ENCODE results near the gene FAM221B.

FAM221B gene

GRCh38 chr9:35792826-35793225, 35.7 kb downstream of the FAM221B start:
- peaks cover 19% of the 10 kb centered on the region for H3K4me1 Mint-ChIP-seq
- no peaks in the 10 kb centered on the region for H3K9me3 Mint-ChIP-seq
- H3K36me3 Mint-ChIP-seq = peaks cover 19% of the 10 kb centered on the region
- peak overlapping the region; percentile 9 for H3K27ac Mint-ChIP-seq
- H3K4me3 Mint-ChIP-seq = no peak overlapping the region
- DNase-seq (ENCODE audit: low spot score in 2 of 2) (no peak), ATAC-seq (no peak)

GRCh38 chr9:35792024-35792813, 36.3 kb downstream of the FAM221B start:
- H3K27ac Mint-ChIP-seq = no peak overlapping the region
- H3K4me1 Mint-ChIP-seq = peaks cover 17% of the 10 kb centered on the region
- no peaks in the 10 kb centered on the region for H3K9me3 Mint-ChIP-seq
- no peak for ATAC-seq
- H3K36me3 Mint-ChIP-seq = peaks cover 25% of the 10 kb centered on the region
- DNase-seq (ENCODE audit: low spot score in 2 of 2) = no peak
- no peak overlapping the region for H3K4me3 Mint-ChIP-seq

GRCh38 chr9:35791297-35791921, 37.1 kb downstream of the FAM221B start, which contains the start of gene NPR2:
NPR2 (plus strand) TSS chr9:35791591; CDS start chr9:35792409, 818 bp downstream.
- H3K4me3 Mint-ChIP-seq = no peak within 1 kb of the TSS
- DNase-seq (ENCODE audit: low spot score in 2 of 2) = no peak
- peak within 1 kb of the TSS; percentile 62 for H3K27ac Mint-ChIP-seq
- no peaks in the 10 kb centered on the region for H3K9me3 Mint-ChIP-seq
- peaks cover 12% of the 10 kb centered on the region for H3K4me1 Mint-ChIP-seq
- no peak for ATAC-seq
- H3K36me3 Mint-ChIP-seq = peaks cover 33% of the 10 kb centered on the region

GRCh38 chr9:35790385-35791296, 37.9 kb downstream of the FAM221B start:
- DNase-seq (ENCODE audit: low spot score in 2 of 2) = peak; percentile 33 to 68

GRCh38 chr9:35790025-35790384, 38.5 kb downstream of the FAM221B start:
- DNase-seq (ENCODE audit: low spot score in 2 of 2) = no peak
- Mint-ChIP-seq H3K9me3 (no peaks in the 10 kb centered on the region), H3K36me3 (peaks cover 42% of the 10 kb centered on the region), H3K4me1 (peaks cover 12% of the 10 kb centered on the region), H3K4me3 (no peak overlapping the region), H3K27ac (no peak overlapping the region)
- peak; percentile 5 for ATAC-seq

More at GRCh38 chr9:35790385-35791296, 37.9 kb downstream of the FAM221B start:
- Mint-ChIP-seq H3K36me3 (peaks cover 41% of the 10 kb centered on the region), H3K27ac (peak overlapping the region; percentile 62), H3K4me1 (peaks cover 12% of the 10 kb centered on the region), H3K4me3 (no peak overlapping the region), H3K9me3 (no peaks in the 10 kb centered on the region)
- peak; percentile 89 for ATAC-seq

GRCh38 chr9:35789541-35789940, 39.0 kb downstream of the FAM221B start:
- Mint-ChIP-seq H3K9me3 (no peaks in the 10 kb centered on the region), H3K36me3 (peaks cover 44% of the 10 kb centered on the region), H3K4me1 (peaks cover 10% of the 10 kb centered on the region), H3K27ac (no peak overlapping the region), H3K4me3 (no peak overlapping the region)
- no peak for ATAC-seq
- DNase-seq (ENCODE audit: low spot score in 2 of 2) = no peak

- H3K27ac Mint-ChIP-seq = no peak overlapping the region
- ATAC-seq (no peak), DNase-seq (ENCODE audit: low spot score in 2 of 2) (no peak)
- H3K36me3 Mint-ChIP-seq = peaks cover 53% of the 10 kb centered on the region
- H3K4me1 Mint-ChIP-seq = no peaks in the 10 kb centered on the region
- H3K4me3 Mint-ChIP-seq = no peak overlapping the region
- H3K9me3 Mint-ChIP-seq = no peaks in the 10 kb centered on the region
Measured at GRCh38 chr9:35783418-35783817, 45.1 kb downstream of the FAM221B start.

GRCh38 chr9:35781066-35781465, 47.5 kb downstream of the FAM221B start:
- DNase-seq (ENCODE audit: low spot score in 2 of 2) = no peak
- Mint-ChIP-seq H3K9me3 (no peaks in the 10 kb centered on the region), H3K36me3 (peaks cover 49% of the 10 kb centered on the region), H3K27ac (no peak overlapping the region), H3K4me3 (no peak overlapping the region), H3K4me1 (peaks cover 2% of the 10 kb centered on the region)
- ATAC-seq = no peak

GRCh38 chr9:35778496-35778895, 50.0 kb downstream of the FAM221B start:
- Mint-ChIP-seq H3K36me3 (peaks cover 34% of the 10 kb centered on the region), H3K27ac (no peak overlapping the region)
- DNase-seq (ENCODE audit: low spot score in 2 of 2) = no peak

GRCh38 chr9:35776018-35776417, 52.5 kb downstream of the FAM221B start:
- Mint-ChIP-seq H3K36me3 (peaks cover 16% of the 10 kb centered on the region), H3K4me1 (peaks cover 6% of the 10 kb centered on the region), H3K27ac (no peak overlapping the region), H3K4me3 (no peak overlapping the region), H3K9me3 (no peaks in the 10 kb centered on the region)
- no peak for DNase-seq (ENCODE audit: low spot score in 2 of 2)
- no peak for ATAC-seq

More at GRCh38 chr9:35778496-35778895, 50.0 kb downstream of the FAM221B start:
- Mint-ChIP-seq H3K4me1 (peaks cover 6% of the 10 kb centered on the region), H3K4me3 (no peak overlapping the region), H3K9me3 (no peaks in the 10 kb centered on the region)
- ATAC-seq = no peak

GRCh38 chr9:35774907-35775635, 53.5 kb downstream of the FAM221B start:
- no peak overlapping the region for H3K4me3 Mint-ChIP-seq
- no peaks in the 10 kb centered on the region for H3K9me3 Mint-ChIP-seq
- peaks cover 6% of the 10 kb centered on the region for H3K4me1 Mint-ChIP-seq
- H3K36me3 Mint-ChIP-seq = peaks cover 16% of the 10 kb centered on the region
- H3K27ac Mint-ChIP-seq = peak overlapping the region; percentile 6
- DNase-seq (ENCODE audit: low spot score in 2 of 2) (no peak), ATAC-seq (no peak)

GRCh38 chr9:35771943-35772342, 56.6 kb downstream of the FAM221B start:
- ATAC-seq (no peak), DNase-seq (ENCODE audit: low spot score in 2 of 2) (no peak)
- Mint-ChIP-seq H3K4me1 (peaks cover 6% of the 10 kb centered on the region), H3K4me3 (no peak overlapping the region), H3K9me3 (no peaks in the 10 kb centered on the region), H3K36me3 (peaks cover 9% of the 10 kb centered on the region), H3K27ac (no peak overlapping the region)

- no peak for ATAC-seq
- no peak for DNase-seq (ENCODE audit: low spot score in 2 of 2)
- no peak overlapping the region for H3K27ac Mint-ChIP-seq
- H3K4me3 Mint-ChIP-seq = no peak overlapping the region
- H3K9me3 Mint-ChIP-seq = no peaks in the 10 kb centered on the region
- H3K36me3 Mint-ChIP-seq = peaks cover 5% of the 10 kb centered on the region
- H3K4me1 Mint-ChIP-seq = peaks cover 6% of the 10 kb centered on the region
Measured at GRCh38 chr9:35771534-35771933, 57.0 kb downstream of the FAM221B start.

- Mint-ChIP-seq H3K4me1 (peaks cover 3% of the 10 kb centered on the region), H3K4me3 (no peak overlapping the region), H3K36me3 (peaks cover under 1% of the 10 kb centered on the region), H3K9me3 (no peaks in the 10 kb centered on the region), H3K27ac (no peak overlapping the region)
- ATAC-seq (no peak), DNase-seq (ENCODE audit: low spot score in 2 of 2) (no peak)
Measured at GRCh38 chr9:35771075-35771433, 57.5 kb downstream of the FAM221B start.

GRCh38 chr9:35769763-35770162, 58.8 kb downstream of the FAM221B start:
- Mint-ChIP-seq H3K4me3 (no peak overlapping the region), H3K36me3 (no peaks in the 10 kb centered on the region), H3K9me3 (no peaks in the 10 kb centered on the region), H3K27ac (no peak overlapping the region), H3K4me1 (no peaks in the 10 kb centered on the region)
- no peak for DNase-seq (ENCODE audit: low spot score in 2 of 2)
- ATAC-seq = no peak

Data from stimulated activated effector memory CD8-positive, alpha-beta T cell treated with anti-CD3 and anti-CD28 coated beads, Interleukin-12 subunit alpha, Interleukin-12 subunit beta, amount 100 ng/mL, for 72 hours (primary cell).